Ovary (tissue), 3 donors: ENCODE data around the gene USP49.

Experiments used
- EP300 ChIP-seq: sonication (generic); formaldehyde crosslinking; IDR thresholded peaks from one replicate; pipeline ENCODE4 v1.6.1; 2017; ENCODE audit warnings: antibody characterized with exemption
- POLR2A ChIP-seq: fragments of 450-650 bp; IDR thresholded peaks from one replicate; pipeline ENCODE4 v1.6.1; 2017; ENCODE audit warnings: antibody characterized with exemption, mild to moderate bottlenecking, moderate library complexity
- TF ChIP-seq, protein P1 (sequence below), 3 donors: fragments of 450-650 bp in 2 of 3; fragments of 200-600 bp in 1 of 3; IDR thresholded peaks; one replicate each; pipeline versions ENCODE4 v1.5.1 to v1.8.0; 2016 to 2022; ENCODE audit warnings: antibody characterized with exemption in 3 of 3, mild to moderate bottlenecking in 1 of 3
- donor health status: DM: no; HTN: no; CAD: no.

- TF ChIP-seq, protein P1, sequence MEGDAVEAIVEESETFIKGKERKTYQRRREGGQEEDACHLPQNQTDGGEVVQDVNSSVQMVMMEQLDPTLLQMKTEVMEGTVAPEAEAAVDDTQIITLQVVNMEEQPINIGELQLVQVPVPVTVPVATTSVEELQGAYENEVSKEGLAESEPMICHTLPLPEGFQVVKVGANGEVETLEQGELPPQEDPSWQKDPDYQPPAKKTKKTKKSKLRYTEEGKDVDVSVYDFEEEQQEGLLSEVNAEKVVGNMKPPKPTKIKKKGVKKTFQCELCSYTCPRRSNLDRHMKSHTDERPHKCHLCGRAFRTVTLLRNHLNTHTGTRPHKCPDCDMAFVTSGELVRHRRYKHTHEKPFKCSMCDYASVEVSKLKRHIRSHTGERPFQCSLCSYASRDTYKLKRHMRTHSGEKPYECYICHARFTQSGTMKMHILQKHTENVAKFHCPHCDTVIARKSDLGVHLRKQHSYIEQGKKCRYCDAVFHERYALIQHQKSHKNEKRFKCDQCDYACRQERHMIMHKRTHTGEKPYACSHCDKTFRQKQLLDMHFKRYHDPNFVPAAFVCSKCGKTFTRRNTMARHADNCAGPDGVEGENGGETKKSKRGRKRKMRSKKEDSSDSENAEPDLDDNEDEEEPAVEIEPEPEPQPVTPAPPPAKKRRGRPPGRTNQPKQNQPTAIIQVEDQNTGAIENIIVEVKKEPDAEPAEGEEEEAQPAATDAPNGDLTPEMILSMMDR (IDR thresholded peaks at IDR 0.05) = no peak
- TF ChIP-seq POLR2A (no peak), EP300 (no peak)
Measured at GRCh38 chr6:41836022-41836659, 59.0 kb downstream of the USP49 start.
